IMR-90 (cell line): ENCODE measurements around the gene FBXL20. TPM values are rescaled to one million over a fixed set of nuclear protein-coding genes. Genes with fewer than 3 reads are reported as not detected.
A peak's percentile ranks its signal among the peaks of the same experiment; 100 is the strongest.

Source experiments
- ATAC-seq: fragments of 200-7000 bp; cut with Tn5 transposase; 2 replicates; pipeline ENCODE4 v1.9.1; 2020; ENCODE audit warnings: low read depth, mild to moderate bottlenecking, moderate library complexity
- BruUV-seq: library from RNA; stranded (reverse); fragments of 400-500 nt; replicated peaks from 2 replicates; lab custom pipeline; 2021; lab: Mats Ljungman, UMichigan
- CTCF ChIA-PET: fragments of 300-600 bp; formaldehyde crosslinking; extraction: SDS; loops from one replicate; lab custom pipeline; 2021; ENCODE audit warnings: antibody characterized with exemption; lab: Yijun Ruan, JAX
- POLR2A ChIA-PET: fragments of 300-600 bp; sonication (Branson Sonifier 250); formaldehyde crosslinking; loops from one replicate; lab custom pipeline; 2022; ENCODE audit warnings: antibody characterized with exemption; ENCODE audit not compliant: unreplicated experiment; lab: Charles Lee
- DNase-seq: peaks from one replicate; pipeline ENCODE4 v3.0.0; 2013
- H2AFZ ChIP-seq: replicated peaks from 2 replicates; pipeline ENCODE3; 2013; ENCODE audit warnings: low read length, mild to moderate bottlenecking; ENCODE audit not compliant: poor library complexity
- H2AK5ac ChIP-seq: 2 replicates; pipeline ENCODE4 v1.6.1; 2013; ENCODE audit warnings: low read depth, low read length, inconsistent platforms
- H2AK9ac ChIP-seq: replicated peaks from 2 replicates; pipeline ENCODE3; 2013; ENCODE audit warnings: mild to moderate bottlenecking, low read depth, low read length, moderate library complexity; ENCODE audit not compliant: poor library complexity
- H2BK120ac ChIP-seq: 2 replicates; pipeline ENCODE4 v1.6.1; 2013; ENCODE audit warnings: low read depth, low read length, inconsistent platforms
- H2BK15ac ChIP-seq: 3 replicates; pipeline ENCODE4 v1.6.1; 2013; ENCODE audit warnings: low read depth, low read length, inconsistent platforms
- H2BK20ac ChIP-seq: 2 replicates; pipeline ENCODE4 v1.6.1; 2013; ENCODE audit warnings: low read depth, mild to moderate bottlenecking, inconsistent platforms, low read length, moderate library complexity
- H2BK5ac ChIP-seq: 2 replicates; pipeline ENCODE4 v1.6.1; 2013; ENCODE audit warnings: mild to moderate bottlenecking, low read depth, low read length, inconsistent platforms; ENCODE audit not compliant: poor library complexity, severe bottlenecking
- H3K14ac ChIP-seq: replicated peaks from 2 replicates; pipeline ENCODE4 v1.6.1; 2013; ENCODE audit warnings: low read depth, low read length, inconsistent platforms
- H3K18ac ChIP-seq: 2 replicates; pipeline ENCODE4 v1.6.1; 2013; ENCODE audit warnings: low read depth, low read length, control low read depth
- H3K23ac ChIP-seq: 2 replicates; pipeline ENCODE4 v1.6.1; 2013; ENCODE audit warnings: low read depth, low read length, inconsistent platforms
- H3K27ac ChIP-seq: 2 replicates; pipeline ENCODE4 v1.5.1; 2013; ENCODE audit warnings: mild to moderate bottlenecking, control low read depth, low read length; ENCODE audit not compliant: insufficient read depth
- H3K27me3 ChIP-seq: 2 replicates; pipeline ENCODE4 v1.6.1; 2013; ENCODE audit warnings: low read length; ENCODE audit not compliant: control insufficient read depth, insufficient read depth
- H3K36me3 ChIP-seq: 2 replicates; pipeline ENCODE4 v1.6.1; 2013; ENCODE audit warnings: low read length, mixed read lengths; ENCODE audit not compliant: control insufficient read depth, insufficient read depth
- H3K4ac ChIP-seq: 2 replicates; pipeline ENCODE4 v1.6.1; 2013; ENCODE audit warnings: low read depth, low read length, inconsistent platforms
- H3K4me1 ChIP-seq: 2 replicates; pipeline ENCODE4 v1.6.1; 2013; ENCODE audit warnings: low read length, mixed read lengths; ENCODE audit not compliant: control insufficient read depth, insufficient read depth
- H3K4me2 ChIP-seq: 2 replicates; pipeline ENCODE4 v1.6.1; 2013; ENCODE audit warnings: low read depth, mild to moderate bottlenecking, control low read depth, low read length, moderate library complexity
- H3K4me3 ChIP-seq: 2 replicates; pipeline ENCODE4 v1.5.1; 2013; ENCODE audit warnings: low read depth, mild to moderate bottlenecking, control low read depth, low read length, moderate library complexity; ENCODE audit not compliant: insufficient read depth
- H3K56ac ChIP-seq: 2 replicates; pipeline ENCODE4 v1.6.1; 2013; ENCODE audit warnings: low read length, inconsistent platforms; ENCODE audit not compliant: insufficient read depth; ENCODE audit errors: extremely low read depth
- H3K79me1 ChIP-seq, 2 experiments: 2 replicates each; pipeline ENCODE4 v1.6.1; 2013; ENCODE audit warnings: low read length in 2 of 2, inconsistent platforms in 1 of 2, low read depth in 1 of 2
- H3K9ac ChIP-seq: 2 replicates; pipeline ENCODE4 v1.6.1; 2013; ENCODE audit warnings: low read depth, low read length, control low read depth
- H3K9me1 ChIP-seq: 2 replicates; pipeline ENCODE4 v1.6.1; 2013; ENCODE audit warnings: low read length, inconsistent platforms; ENCODE audit not compliant: insufficient read depth
- H3K9me3 ChIP-seq: 2 replicates; pipeline ENCODE4 v1.6.1; 2013; ENCODE audit warnings: low read length; ENCODE audit not compliant: control insufficient read depth, insufficient read depth
- H4K20me1 ChIP-seq: 2 replicates; pipeline ENCODE4 v1.6.1; 2013; ENCODE audit warnings: low read length, inconsistent platforms; ENCODE audit not compliant: insufficient read depth
- H4K5ac ChIP-seq: 2 replicates; pipeline ENCODE4 v1.6.1; 2013; ENCODE audit warnings: mild to moderate bottlenecking, low read depth, low read length, control low read depth
- H4K8ac ChIP-seq, 2 experiments: 2 replicates each; pipeline ENCODE4 v1.6.1; 2013; ENCODE audit warnings: low read depth in 2 of 2, low read length in 2 of 2, control low read depth in 1 of 2, inconsistent platforms in 1 of 2
- H4K91ac ChIP-seq: 2 replicates; pipeline ENCODE4 v1.6.1; 2013; ENCODE audit warnings: low read depth, low read length, inconsistent platforms; ENCODE audit not compliant: insufficient read depth
- BHLHE40 ChIP-seq: fragments of 150-350 bp; IDR thresholded peaks from 2 replicates; pipeline ENCODE4 v1.6.1; 2016; ENCODE audit warnings: mild to moderate bottlenecking, low read depth, low read length
- CEBPB ChIP-seq: IDR thresholded peaks from 2 replicates; pipeline ENCODE4 v1.6.1; 2012; ENCODE audit warnings: low read depth, low read length, improper control_type of control experiment
- CHD1 ChIP-seq: IDR thresholded peaks from 2 replicates; pipeline ENCODE4 v1.6.1; 2012; ENCODE audit warnings: low read depth, low read length, improper control_type of control experiment
- FOS ChIP-seq: fragments of 150-350 bp; IDR thresholded peaks from 2 replicates; pipeline ENCODE4 v1.6.1; 2016; ENCODE audit warnings: low read depth, low read length
- MAFK ChIP-seq: IDR thresholded peaks from 2 replicates; pipeline ENCODE4 v1.6.1; 2012; ENCODE audit warnings: low read depth, low read length, improper control_type of control experiment
- MAZ ChIP-seq: IDR thresholded peaks from 2 replicates; pipeline ENCODE4 v1.6.1; 2012; ENCODE audit warnings: low read depth, mild to moderate bottlenecking, low read length, improper control_type of control experiment, moderate library complexity, borderline replicate concordance
- MXI1 ChIP-seq: IDR thresholded peaks from 2 replicates; pipeline ENCODE4 v1.6.1; 2012; ENCODE audit warnings: low read depth, mild to moderate bottlenecking, low read length, moderate library complexity, borderline replicate concordance
- NFE2L2 ChIP-seq: fragments of 150-350 bp; IDR thresholded peaks from 2 replicates; pipeline ENCODE4 v1.6.1; 2016; ENCODE audit warnings: low read depth, mild to moderate bottlenecking, low read length
- POLR2A ChIP-seq: IDR thresholded peaks from 2 replicates; pipeline ENCODE4 v1.6.1; 2012; ENCODE audit warnings: mild to moderate bottlenecking, low read depth, low read length
- RAD21 ChIP-seq: IDR thresholded peaks from 2 replicates; pipeline ENCODE4 v1.6.1; 2012; ENCODE audit warnings: low read length, improper control_type of control experiment
- RCOR1 ChIP-seq: IDR thresholded peaks from 2 replicates; pipeline ENCODE4 v1.6.1; 2012; ENCODE audit warnings: mild to moderate bottlenecking, low read length, improper control_type of control experiment; ENCODE audit not compliant: insufficient replicate concordance
- RFX5 ChIP-seq: IDR thresholded peaks from 2 replicates; pipeline ENCODE4 v1.8.0; 2012; ENCODE audit warnings: low read depth, mild to moderate bottlenecking, low read length, moderate library complexity
- SMC3 ChIP-seq: fragments of 150-350 bp; IDR thresholded peaks from 2 replicates; pipeline ENCODE4 v1.6.1; 2016; ENCODE audit warnings: low read depth, mild to moderate bottlenecking, antibody characterized with exemption, low read length, moderate library complexity
- WGBS, 2 experiments: methylation state at CpG; one replicate each; pipeline versions ENCODE4 v1.1.5 to v1.1.7; 2013; ENCODE audit warnings: missing lambda C conversion rate in 2 of 2; ENCODE audit not compliant: insufficient read length in 1 of 2; ENCODE audit errors: extremely low coverage in 2 of 2; 5-methylcytosine and 5-hydroxymethylcytosine counted together
- dilution Hi-C: fragments of 300-500 bp; cut with HindIII; formaldehyde crosslinking; loops from one replicate; pipeline ENCODE4 v1.14.3; 2018; ENCODE audit warnings: low sequenced_read_pairs; ENCODE audit not compliant: unreplicated experiment
- in situ Hi-C: fragments of 300-500 bp; cut with MboI; formaldehyde crosslinking; loops from 3 replicates; pipeline ENCODE4 v1.14.3; 2019; ENCODE audit warnings: low sequenced_read_pairs, inconsistent platforms, mixed read lengths
- intact Hi-C: fragments of 100-400 bp; cut with micrococcal nuclease; formaldehyde crosslinking; loops from 2 replicates; pipeline ENCODE4 v1.10.0; 2022
- polyA plus RNA-seq, 3 experiments: library from polyadenylated mRNA; depleted of rRNA; stranded (reverse); fragments of >200 nt; gene quantifications; 2 replicates each; pipeline ENCODE4 v1.2.3, GENCODE V29; 2012; ENCODE audit warnings: low replicate concordance in 1 of 3
- total RNA-seq: library from RNA; depleted of rRNA; stranded (reverse); fragments of >200 nt; gene quantifications from 2 replicates; pipeline ENCODE4 v1.2.3, GENCODE V29; 2012
- TF ChIP-seq, protein P1 (sequence below): conservative IDR thresholded peaks from 2 replicates; pipeline ENCODE4 v1.5.1; 2012; ENCODE audit warnings: mild to moderate bottlenecking, low read depth, low read length, improper control_type of control experiment
- TF ChIP-seq, protein P2 (sequence below): fragments of 150-350 bp; IDR thresholded peaks from 2 replicates; pipeline ENCODE4 v1.6.1; 2017; ENCODE audit warnings: mild to moderate bottlenecking, antibody characterized with exemption, low read length, low read depth

The FBXL20 gene
- total and polyA plus RNA-seq, 2 of the 4 experiments (the other 2 are of a cell fraction) = 4.1 to 13.8 TPM

DNA sequence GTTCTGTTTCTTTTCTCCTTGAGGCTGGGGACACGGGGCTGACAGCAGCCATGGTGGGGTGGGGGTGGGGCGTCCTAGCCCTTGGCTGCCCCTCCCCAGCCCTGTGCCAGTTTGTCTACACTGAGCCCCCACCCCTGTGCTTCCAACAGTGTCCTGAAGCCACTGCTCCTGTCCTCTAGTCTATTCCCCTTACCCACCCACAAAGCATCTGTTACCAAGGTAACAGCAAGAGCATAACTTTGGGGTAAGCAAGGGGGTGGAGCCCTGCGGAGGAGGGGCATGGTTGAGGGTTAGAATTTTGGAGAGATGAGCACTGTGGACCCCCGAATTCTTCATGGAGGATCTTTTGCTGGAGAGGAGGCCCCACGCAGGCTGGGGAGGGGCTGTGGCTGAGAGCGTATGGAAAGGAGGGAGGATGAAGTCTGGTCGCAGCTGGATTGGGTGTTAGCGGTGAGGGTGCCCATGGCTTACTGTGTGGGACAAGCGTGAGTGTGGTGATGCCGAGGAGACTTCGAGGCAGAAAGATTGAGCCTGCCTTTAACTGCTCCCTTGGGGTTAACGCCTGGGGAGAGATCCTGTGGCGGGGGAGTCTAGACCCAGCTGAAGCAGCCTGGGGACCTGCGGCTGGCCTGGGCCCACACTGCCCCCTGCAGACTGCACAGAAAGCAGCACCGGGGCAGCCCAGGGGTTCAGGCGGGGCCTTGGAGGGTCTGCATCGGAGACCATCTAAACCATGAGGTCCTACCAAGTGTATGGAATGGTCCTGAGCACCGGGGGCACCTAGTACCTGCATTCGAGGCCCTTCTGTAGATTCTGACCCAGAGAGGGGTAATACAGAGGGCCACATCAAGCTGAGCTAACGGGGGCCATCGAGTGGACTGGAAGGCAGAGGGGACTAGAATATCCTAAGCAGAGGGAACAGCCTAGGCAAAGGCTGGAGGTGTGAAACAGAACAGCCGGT is 169.6 kb downstream of the FBXL20 start:
- Histone ChIP-seq H3K14ac (0 out of 2 replicates have a peak overlapping the region, but pooled peaks have one; percentile 10), H4K20me1 (no peaks in the 10 kb centered on the region), H3K56ac (no peak overlapping the region), H3K9ac (no peak overlapping the region; the same call in 1 of the 2 replicates), H2BK5ac (no peak overlapping the region), H4K91ac (no peak overlapping the region), H2AFZ (peak overlapping the region; percentile 71), H2AK5ac (0 out of 2 replicates have a peak overlapping the region, but pooled peaks have one; percentile 10), H4K5ac (no peak overlapping the region), H3K9me3 (no peaks in the 10 kb centered on the region), H2BK20ac (no peak overlapping the region), H3K36me3 (no peaks in the 10 kb centered on the region), H3K4me3 (no peak overlapping the region), H4K8ac (no peak overlapping the region), H2AK9ac (no peak overlapping the region), H3K4me1 (peaks cover 4% of the 10 kb centered on the region), H2BK15ac (no peak overlapping the region), H3K4ac (no peak overlapping the region), H3K4me2 (peak overlapping the region; percentile 78), H2BK120ac (no peak overlapping the region), H3K18ac (no peak overlapping the region), H3K27me3 (peaks cover 9% of the 10 kb centered on the region), H3K9me1 (no peaks in the 10 kb centered on the region), H3K23ac (0 out of 2 replicates have a peak overlapping the region, but pooled peaks have one; percentile 6), H3K27ac (no peak overlapping the region), H3K79me1 (no peaks in the 10 kb centered on the region)
- dilution Hi-C loops = no loop called here
- DNase-seq = peak; percentile 26
- WGBS, 2 experiments = 27% methylated on average over 8 of the region's 22 CpGs; no CpG with 5 or more reads in 1 of the 2 experiments
- intact Hi-C loops = loop anchor here (2.0 to 10.0 kb wide), 2 partner anchors 25 to 167 kb away; no protein-coding TSS in a partner anchor
- POLR2A ChIA-PET = no interaction called here
- TF ChIP-seq FOS (no peak), MXI1 (no peak), MAZ (peak; percentile 26; the same call in 1 of the 2 replicates), CHD1 (no peak), CEBPB (no peak), SMC3 (peak; percentile 66), RCOR1 (no peak), RFX5 (no peak), RAD21 (peak; percentile 75), MAFK (no peak), POLR2A (no peak), NFE2L2 (no peak), BHLHE40 (no peak)
- TF ChIP-seq, protein P1, sequence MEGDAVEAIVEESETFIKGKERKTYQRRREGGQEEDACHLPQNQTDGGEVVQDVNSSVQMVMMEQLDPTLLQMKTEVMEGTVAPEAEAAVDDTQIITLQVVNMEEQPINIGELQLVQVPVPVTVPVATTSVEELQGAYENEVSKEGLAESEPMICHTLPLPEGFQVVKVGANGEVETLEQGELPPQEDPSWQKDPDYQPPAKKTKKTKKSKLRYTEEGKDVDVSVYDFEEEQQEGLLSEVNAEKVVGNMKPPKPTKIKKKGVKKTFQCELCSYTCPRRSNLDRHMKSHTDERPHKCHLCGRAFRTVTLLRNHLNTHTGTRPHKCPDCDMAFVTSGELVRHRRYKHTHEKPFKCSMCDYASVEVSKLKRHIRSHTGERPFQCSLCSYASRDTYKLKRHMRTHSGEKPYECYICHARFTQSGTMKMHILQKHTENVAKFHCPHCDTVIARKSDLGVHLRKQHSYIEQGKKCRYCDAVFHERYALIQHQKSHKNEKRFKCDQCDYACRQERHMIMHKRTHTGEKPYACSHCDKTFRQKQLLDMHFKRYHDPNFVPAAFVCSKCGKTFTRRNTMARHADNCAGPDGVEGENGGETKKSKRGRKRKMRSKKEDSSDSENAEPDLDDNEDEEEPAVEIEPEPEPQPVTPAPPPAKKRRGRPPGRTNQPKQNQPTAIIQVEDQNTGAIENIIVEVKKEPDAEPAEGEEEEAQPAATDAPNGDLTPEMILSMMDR = peak; percentile 74
- TF ChIP-seq, protein P2, sequence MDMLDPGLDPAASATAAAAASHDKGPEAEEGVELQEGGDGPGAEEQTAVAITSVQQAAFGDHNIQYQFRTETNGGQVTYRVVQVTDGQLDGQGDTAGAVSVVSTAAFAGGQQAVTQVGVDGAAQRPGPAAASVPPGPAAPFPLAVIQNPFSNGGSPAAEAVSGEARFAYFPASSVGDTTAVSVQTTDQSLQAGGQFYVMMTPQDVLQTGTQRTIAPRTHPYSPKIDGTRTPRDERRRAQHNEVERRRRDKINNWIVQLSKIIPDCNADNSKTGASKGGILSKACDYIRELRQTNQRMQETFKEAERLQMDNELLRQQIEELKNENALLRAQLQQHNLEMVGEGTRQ = no peak
- CTCF ChIA-PET = interaction anchor here (0.7 to 1.6 kb wide), 7 partner anchors 13 to 249 kb away, joined by 3 to 8 read pairs (median 4); partner anchors contain the start of gene RPL19
- peak; percentile 90 for ATAC-seq
- in situ Hi-C loops = no loop called here
- BruUV-seq = no TSS peak
